DMS53 (cell line): Measurements from ENCODE around the gene SCNN1B.
"Not testable (repeated sequence)": the region's sequence is repeated elsewhere in the genome, so short reads cannot be mapped to it uniquely, and the experiment has no call there.

Experiments
- DNase-seq: peaks from one replicate; lab custom pipeline; 2025; lab: John Stamatoyannopoulos, UW

SCNN1B gene

DNA sequence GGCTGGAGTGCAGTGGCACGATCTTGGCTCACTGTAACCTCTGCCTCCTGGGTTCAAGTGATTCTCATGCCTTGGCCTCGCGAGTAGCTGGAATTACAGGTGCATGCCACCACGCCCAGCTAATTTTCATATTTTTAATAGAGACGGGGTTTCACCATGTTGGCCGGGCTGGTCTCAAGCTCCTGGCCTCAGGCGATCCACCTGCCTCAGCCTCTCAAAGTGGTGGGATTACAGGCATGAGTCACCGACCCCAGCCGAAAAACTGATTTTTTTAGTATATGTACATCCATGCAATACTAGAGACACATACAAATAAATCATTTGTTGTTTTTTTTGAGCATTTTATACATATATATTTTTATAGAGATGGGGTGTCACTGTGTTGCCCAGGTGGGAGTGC is 79.6 kb downstream of the SCNN1B start:
- not testable (repeated sequence) for DNase-seq

DNA sequence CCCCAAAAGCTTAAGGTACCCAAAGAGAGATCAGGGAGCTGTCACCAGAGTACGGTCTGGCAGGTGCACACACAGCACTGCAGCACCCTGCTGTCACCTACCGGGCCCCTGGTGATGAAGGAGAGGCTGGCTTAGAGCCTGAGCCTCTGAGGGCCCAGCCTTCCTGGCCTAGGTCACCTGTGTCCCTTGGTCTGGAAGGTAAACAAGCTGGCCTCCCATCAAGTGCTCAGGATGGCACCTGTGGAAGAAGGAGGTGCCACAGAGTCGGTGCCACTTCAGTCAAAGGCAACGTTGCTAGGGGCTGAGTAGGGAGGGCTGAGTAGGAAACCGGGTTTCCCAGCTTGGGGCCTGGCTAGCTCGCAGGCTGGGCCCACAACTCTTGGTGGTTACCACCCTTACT is 80.2 kb downstream of the SCNN1B start:
- DNase-seq = peak; percentile 85

DNA sequence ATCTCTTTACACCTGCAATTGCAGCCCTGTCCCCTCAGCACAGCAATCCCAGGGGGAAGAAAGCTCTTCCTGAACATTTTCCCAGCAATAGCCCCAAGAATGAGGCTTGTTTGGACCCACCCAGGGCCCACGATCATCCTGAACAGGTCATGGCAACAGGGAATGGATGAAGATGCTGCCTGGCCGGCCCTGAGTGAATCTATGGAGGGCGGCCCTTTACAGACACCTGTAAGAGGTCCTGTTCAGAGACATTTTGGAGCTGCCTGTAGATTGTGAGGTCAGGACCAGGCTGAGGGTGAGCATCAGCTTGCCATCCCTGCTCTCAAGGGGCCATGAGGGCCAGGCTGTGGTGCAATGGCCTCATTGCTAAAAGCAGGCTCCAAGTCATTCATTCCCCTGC is 81.8 kb downstream of the SCNN1B start:
- DNase-seq = no peak

DNA sequence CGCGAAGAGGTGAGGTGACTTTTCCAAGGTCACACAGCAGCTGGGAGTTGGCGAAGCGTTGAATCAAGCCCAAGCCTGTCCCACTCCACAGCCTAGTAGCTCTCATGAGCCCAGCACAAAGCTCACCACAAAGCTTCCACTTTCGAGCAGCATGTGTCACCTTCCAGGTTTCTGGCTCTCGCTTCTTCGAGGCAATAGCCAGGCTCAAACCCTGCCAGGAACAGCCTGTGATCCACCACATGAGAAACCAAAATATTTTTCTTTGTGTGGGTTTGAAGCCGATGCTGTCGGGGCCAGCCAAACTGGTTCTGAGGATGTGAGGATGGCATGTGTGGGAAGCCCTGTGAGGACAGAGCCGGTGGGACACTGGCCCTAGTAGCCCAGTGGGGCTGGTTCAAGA is 82.8 kb downstream of the SCNN1B start:
- DNase-seq = peak; percentile 9

DNA sequence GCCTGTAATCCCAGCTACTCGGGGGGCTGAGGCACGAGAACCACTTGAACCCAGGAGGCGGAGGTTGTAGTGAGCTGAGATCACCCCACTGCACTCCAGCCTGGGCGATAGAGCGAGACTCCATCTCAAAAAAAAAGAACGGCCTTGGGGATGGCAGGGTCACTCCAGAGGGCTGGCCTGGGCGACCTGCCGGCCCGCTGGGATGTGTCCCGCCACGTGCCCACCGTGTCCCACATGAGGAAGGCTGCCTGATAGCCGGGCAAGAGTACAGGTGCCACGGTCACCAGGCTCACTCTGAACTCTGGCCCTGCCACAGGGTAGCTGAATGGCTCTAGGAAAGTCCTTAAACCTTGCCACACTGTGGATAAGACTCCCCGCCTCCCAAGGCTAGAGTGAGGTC is 83.3 kb downstream of the SCNN1B start:
- DNase-seq = no peak

DNA sequence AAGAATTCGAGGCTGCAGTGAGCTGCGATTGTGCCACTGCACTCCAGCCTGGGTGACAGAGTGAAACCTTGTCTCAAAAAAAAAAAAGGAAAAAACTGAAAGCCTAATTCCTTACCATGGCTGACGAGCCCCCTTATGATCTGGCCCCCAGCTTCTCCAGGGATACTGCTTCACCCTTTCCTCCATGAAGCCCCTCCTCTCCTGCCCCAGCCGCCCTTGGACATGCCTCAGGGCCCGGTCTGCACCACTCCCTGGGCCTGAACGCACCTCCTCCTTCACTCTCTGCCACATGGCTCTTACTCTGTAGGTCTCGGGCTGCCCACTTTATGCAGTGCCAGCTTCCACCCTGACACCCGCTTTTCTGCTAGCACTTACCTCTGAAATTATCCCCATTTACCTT is 85.6 kb downstream of the SCNN1B start:
- no peak for DNase-seq

DNA sequence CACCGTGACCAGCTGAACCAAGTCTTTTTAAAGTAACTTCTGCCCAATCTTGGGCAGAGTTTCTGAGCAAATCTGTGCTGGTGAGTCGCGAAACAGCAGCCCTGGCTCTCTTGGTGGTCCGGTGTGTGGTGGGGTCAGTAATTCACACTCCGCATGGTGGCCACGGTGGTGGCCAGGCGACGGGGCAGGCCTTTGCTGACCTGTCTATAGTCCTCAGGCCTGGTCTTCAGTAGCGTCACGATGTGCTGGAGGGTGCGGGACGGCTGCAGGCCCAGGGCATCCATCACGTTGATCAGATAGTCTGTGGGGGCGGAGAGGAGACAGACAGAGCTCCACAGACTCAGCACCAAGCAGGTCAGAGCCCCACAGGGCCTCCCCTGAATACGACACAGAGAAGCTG is 86.7 kb downstream of the SCNN1B start:
- DNase-seq = no peak

DNA sequence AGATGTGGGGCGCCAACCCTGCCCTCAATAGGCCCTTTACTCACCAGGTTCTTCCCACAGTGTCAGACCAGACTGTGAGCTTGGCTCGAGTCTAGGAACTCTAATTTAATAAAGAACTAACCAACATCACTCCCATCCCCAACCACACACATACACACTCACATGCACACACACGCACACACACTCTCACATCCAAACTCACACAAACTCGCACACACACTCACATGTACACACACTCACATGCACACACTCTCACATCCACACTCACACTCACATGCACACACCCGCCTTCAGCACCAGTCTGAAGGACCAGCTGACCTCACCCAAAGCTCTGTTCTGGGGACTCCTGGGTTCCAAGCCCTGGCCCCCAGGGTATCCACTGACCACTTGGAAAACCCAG is 87.1 kb downstream of the SCNN1B start:
- no peak for DNase-seq

DNA sequence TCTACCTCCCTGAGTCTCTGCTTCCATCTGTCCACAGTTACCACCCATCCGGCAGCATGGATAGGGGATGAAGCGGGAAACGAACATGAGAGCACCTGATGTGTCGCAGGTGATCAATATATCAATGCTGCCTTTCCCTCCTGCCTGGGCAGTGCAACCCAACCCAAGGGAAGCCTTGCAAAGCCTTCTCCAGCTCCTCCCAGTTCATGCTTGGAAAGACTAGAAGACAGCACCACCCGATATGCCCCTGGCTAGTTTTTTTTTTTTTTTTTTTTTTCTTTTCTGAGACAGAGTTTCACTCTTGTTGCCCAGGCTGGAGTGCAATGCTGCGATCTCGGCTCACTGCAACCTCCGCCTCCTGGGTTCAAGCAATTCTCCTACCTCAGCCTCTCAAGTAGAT is 87.8 kb downstream of the SCNN1B start:
- DNase-seq = not testable (repeated sequence)

DNA sequence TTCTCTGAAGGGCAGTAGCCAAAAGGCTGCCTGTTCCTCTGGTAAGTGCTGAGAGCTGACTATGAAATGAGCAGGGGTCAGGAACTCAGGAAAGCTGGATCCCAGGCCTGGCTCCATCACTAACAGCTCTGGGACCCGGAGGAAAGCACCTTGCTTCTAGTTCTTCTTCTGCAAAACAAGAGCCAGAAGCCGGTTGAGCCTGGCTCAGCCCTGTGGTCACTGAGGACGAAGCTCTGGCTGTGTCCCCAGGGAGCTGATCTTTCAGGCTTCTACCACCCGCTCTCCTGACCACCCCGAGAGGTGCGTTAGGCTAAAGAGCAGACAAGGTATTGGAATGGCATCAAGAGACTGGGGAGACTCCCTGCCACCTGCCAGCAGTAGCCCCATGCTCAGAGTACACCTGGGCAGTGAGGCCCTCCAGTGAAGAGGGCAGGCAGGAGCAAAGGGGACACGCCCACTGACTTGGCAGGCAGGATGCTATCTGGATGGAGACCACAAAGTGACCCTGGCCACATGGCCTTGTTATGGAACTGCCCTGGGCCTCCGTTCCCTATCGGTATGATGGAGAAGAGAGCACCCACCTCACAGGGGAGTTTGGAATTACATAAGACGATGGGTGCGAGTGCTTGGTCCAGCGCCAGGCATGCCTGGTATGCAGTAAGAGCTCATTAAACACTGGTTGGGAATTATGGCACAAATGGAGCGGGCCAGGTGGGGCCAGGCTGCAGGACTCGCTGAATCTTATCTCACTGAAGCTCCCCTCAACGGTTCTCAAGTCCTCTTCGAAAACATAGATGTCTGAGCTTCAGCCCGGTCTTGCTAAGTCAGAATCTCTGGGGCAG is 89.5 kb downstream of the SCNN1B start:
- no peak for DNase-seq

DNA sequence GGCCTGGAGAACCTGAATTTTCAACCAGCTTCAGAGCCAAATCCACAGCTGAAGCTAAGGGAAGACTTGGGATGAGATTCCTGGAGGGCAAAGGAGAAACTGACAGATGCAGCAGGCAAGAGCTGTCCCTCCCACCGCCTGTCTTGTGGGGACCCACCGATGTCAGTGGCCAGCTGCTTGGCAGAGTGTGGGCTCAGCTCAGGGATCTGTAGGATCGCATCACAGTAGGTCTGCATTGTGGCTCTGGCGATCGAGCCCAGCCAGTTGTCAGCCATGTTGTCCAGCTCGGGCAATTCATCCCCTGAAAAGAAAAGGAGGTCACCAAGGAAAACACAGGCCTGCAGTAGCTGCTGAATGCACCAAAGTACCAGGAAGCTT is 90.1 kb downstream of the SCNN1B start:
- DNase-seq = no peak

DNA sequence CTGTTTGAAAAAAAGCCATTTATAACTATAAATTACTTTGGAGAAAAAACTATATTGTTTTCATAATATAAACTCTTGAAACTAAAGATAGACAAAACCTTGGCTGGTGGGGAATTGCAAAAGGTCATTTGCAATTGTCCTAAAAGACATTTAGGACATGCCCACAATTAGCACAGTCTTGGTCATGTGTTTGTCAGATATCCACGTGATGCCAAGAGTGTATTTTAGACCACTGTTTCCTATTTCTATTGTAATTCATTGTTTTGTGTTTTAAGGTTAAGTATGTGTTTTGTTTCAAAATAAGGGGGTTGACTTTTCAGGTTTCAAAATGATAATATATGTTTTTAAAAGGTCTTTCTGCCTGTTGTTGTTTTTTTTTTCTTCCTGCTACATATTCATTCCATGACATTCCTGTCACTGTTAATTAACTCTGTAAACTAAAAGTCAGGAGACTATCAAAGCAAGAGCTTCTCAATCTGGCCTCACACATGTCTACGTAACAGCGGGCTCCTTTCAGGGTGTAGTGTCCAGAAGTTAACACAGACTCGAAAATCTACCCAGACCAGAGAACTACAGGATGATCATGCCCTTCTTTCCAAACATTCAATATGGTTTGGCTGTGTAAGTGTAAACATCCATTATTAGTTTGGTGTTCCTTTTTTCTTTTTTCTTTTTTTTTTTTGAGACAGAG is 92.2 kb downstream of the SCNN1B start:
- DNase-seq = no peak

DNA sequence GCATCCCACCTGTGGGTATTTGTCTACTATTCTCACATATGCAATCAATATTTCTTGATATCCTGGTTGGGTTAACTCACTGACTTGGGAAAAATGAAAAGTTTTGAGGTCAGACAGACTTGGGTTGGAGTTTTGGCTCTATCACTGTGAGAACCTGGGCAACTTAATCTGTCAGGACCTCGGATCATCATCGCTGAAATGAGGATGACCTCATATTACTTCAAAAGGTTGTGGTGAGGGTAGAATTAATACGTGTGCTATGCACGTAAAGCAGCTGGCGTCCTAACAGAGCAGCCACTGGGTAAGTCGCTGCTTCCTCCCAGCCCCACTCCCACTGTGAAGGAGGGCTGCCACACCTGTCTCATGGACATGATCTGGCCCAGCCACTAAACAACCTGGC is 93.6 kb downstream of the SCNN1B start:
- no peak for DNase-seq

DNA sequence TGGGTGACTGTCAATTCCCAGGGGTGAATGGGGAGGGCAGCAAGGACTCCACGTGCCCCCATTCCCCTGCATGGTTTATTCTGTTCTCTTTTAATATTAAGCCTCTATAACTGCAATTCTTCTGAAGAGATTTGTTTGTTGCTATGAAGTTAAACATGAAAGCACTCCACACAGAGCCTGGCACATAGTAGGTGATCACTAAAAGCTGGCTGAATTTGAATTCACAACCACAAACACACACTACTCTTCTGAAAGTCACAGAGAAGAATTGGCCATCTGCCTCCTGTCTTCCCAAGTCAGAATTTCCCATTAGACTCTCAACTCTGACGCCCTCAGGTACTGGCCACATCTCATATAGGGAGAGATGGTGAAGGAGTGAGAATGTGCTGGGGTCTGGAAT is 95.4 kb downstream of the SCNN1B start:
- DNase-seq = no peak

DNA sequence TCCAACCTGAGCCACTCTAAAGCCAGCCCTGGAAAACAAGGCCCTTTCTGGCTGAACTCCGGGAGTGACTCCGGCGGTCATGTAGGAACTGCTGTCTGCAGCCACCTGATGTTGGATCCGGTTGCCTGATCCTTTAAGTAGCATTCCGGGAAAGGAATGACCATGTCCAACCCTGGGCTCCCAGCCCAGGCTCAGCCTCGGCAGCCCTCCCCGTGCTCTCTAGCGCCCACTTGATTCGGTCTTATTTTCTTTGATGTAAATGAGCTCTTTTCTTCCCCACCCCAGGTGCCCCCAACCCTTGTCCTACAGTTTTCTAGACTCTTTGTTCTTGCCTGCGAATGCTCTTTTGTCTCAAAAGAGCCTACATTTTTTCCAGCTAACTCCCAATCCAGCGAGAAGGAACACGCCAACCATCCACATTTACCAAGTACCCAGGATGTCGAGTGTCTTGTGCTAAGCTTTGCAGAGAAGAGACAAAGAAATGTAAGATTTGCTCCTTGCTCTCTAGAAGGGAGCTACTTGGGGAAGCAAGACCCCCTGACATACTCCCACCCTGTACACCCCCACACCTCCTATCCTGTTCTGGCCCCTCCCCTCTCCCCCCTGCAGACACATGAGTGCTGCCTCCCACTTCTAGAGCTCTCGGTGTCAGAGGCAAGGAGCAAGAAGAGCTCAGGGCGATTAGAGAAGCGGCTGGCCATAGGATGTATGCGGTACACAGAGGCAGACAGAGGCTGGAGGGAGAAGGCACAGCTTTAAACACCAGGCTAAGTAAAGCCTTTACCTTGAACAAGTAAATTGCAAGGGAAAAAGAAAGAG is 97.1 kb downstream of the SCNN1B start:
- DNase-seq = no peak

DNA sequence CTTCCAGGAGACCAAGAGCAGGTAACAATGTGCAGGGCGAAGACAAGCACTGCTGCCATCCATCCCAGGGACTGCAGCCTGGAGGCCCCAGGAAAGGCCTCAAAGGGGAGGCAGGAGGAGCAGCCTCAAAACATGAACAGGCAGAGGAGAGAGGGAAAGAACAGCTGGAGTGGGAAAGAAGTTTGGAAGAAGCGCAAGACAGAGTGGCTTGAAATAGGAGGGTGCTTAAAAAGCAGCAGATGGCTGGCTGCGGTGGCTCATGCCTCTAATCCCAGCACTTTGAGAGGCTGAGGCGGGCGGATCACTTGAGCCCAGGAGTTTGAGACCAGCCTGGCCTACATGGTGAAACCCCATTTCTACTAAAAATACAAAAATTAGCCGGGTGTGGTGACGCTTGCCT is 98.3 kb downstream of the SCNN1B start:
- DNase-seq = not testable (repeated sequence)

DNA sequence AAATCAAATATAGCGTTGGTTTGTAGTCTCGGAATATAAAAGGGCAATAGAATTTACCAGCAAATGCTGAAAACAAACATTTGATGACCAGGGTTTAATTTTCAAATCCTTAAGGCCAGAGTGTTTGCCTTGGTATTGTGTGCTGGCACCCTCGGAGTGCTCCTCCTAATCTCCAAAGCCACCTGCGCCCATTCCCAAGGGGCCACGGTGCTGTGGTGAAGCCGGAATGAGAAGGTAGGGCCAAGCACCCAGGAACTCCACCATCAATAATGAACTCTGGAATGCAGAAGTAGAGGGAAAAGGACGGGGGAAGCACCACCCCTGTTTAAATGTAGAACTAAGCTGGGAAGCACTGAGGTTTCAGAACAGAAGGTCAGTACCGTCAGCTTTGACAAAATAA is 99.0 kb downstream of the SCNN1B start:
- no peak for DNase-seq

DNA sequence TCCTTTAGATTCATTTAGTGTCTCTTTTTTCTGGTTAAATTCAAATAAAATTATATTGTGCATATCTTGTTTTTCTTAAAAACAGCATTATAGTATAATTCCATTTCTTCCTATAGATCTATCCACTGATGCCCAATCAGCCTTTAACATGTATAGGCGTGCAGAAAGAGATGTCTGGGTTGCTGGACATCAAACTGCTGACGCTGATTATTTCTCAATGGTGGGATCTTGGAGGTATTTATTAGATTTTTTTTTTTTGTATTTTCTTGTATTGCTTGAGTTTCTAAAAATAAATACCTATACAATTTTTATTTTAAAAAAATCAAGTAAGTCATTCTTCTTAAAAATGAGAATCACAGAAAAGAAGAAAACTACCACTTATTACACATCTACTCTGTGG is 100.0 kb downstream of the SCNN1B start:
- no peak for DNase-seq

DNA sequence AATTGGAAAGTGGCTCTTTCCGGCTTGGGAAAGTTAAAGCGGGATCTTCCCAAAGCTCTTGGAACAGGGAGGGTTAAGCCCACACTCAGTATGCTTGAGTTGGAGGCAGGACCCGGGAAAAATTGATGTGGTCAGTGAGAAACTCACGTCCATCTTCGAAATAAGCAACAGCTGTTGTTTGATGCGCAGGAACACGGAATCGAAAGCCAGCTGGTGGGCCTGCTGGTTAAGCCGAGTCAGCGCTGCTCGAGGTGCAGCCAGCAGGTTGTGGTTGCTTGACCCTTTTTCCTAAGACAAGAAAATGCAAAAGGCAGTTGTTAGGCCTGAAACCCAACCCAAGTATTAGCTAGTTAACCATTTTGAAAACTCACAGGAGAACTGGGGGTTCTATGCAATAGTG is 101.4 kb downstream of the SCNN1B start:
- DNase-seq = no peak

DNA sequence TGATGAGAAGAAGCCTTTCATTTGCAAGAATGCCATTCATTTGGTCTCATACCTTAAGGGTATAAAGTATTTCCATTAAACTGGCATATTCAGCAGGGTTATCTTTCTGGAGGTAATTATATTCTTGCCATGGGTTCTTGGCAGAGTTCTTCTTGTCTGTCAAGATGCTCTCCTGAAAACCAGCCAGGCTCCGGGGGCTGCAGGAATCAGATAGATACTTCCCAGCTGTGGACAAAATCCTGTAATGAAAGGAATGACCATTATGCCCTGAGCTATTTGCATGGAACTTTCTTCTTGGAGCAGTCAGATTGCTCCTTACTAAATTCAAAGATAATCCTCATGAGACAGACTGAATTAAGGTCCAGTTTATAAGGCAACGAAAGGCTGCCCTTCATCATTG is 103.9 kb downstream of the SCNN1B start:
- DNase-seq = no peak

DNA sequence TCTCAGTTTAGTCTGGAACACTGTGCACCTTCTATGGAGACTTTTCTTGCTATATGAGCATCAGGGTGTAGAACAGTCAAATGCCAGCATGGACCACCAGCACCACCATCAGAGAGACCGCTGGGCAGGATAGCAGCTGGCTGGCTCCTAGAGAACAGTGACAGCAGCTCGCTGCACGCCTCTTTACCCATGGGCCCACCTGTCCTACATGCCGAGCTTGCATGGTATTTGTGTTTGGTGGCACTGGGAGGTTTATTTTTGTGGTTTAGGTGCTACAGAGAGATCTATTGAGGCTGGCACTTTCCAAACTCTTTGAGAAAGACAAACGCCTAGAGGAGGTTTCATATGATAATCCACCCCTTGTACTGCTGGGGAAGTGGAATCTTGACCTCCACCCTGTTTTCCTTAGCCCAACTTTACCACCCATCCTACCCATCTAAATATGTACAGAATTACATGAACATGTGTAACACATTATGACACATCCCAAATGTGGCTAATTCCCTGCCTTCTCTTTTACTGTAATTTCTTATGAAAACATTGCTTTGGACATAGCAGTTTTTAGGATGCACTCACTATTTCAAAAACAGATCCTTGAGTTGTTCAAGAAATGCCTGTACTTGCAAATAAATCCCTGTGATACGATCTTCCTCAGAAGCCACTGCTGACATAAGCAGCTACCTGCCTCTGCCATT is 104.6 kb downstream of the SCNN1B start:
- DNase-seq = no peak

DNA sequence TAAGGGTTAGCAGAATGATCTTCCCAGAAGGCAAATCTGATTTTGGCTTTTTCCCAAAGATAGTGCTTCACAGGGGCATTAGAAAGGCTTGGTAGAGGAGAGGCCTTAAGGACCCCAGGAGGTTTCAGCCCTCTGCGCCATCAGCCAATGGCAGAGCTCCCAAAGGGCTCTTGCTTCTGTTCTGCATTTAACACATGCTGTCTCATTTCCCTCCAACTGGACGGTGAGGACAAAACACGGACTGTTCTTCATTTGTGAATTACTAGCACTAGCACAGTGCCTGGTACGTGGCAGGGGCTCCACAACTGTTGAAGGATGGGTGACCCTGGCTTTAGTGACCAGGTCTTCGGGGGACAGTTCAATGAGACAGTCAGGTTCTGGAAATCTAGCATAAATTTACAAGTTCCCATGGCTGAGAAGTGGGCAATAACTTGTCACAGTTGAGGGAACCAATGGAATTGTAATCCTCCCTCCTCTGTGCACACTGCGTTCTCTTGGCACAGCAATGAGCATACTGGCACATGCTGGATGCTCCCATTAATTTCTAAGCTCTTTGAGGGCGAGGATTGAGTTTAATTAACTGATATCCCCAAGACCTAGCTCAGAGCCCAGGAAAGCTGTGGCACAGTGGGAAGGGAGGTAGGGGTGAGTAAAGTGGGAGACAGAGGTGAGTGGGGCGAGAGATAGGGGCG is 105.5 kb downstream of the SCNN1B start:
- no peak for DNase-seq
